H9 (cell line): Measurements from ENCODE around the gene YKT6. TPM values are rescaled to one million over a fixed set of nuclear protein-coding genes. Genes with fewer than 3 reads are reported as not detected.

ENCODE experiments used
- DNase-seq: peaks from one replicate; pipeline ENCODE4 v3.0.0-alpha.2; 2017
- H2AFZ ChIP-seq: one replicate; pipeline ENCODE4 v1.6.1; 2013; ENCODE audit warnings: mild to moderate bottlenecking, low read length, control low read depth, moderate library complexity
- H2AK5ac ChIP-seq: 2 replicates; pipeline ENCODE4 v1.6.1; 2013; ENCODE audit warnings: low read length, control low read depth, mixed read lengths; ENCODE audit not compliant: insufficient read length
- H2BK120ac ChIP-seq: one replicate; pipeline ENCODE4 v1.6.1; 2013; ENCODE audit warnings: low read depth, mild to moderate bottlenecking, low read length, control low read depth, inconsistent platforms; ENCODE audit not compliant: poor library complexity, severe bottlenecking
- H2BK12ac ChIP-seq: 2 replicates; pipeline ENCODE4 v1.6.1; 2013; ENCODE audit warnings: low read length, control low read depth, mixed read lengths, low read depth; ENCODE audit not compliant: insufficient read length
- H2BK15ac ChIP-seq: 2 replicates; pipeline ENCODE4 v1.6.1; 2013; ENCODE audit warnings: low read depth, low read length, control low read depth
- H2BK20ac ChIP-seq: one replicate; pipeline ENCODE4 v1.6.1; 2013; ENCODE audit warnings: low read depth, mild to moderate bottlenecking, low read length, control low read depth, inconsistent platforms; ENCODE audit not compliant: poor library complexity, severe bottlenecking
- H2BK5ac ChIP-seq: 2 replicates; pipeline ENCODE4 v1.6.1; 2013; ENCODE audit warnings: low read length, control low read depth, mixed read lengths; ENCODE audit not compliant: insufficient read length
- H3K14ac ChIP-seq: 2 replicates; pipeline ENCODE4 v1.6.1; 2013; ENCODE audit warnings: low read length, control low read depth; ENCODE audit not compliant: insufficient read depth
- H3K18ac ChIP-seq: 2 replicates; pipeline ENCODE4 v1.6.1; 2013; ENCODE audit warnings: low read depth, mild to moderate bottlenecking, mixed read lengths, low read length, control low read depth; ENCODE audit not compliant: insufficient read length
- H3K23ac ChIP-seq: 2 replicates; pipeline ENCODE4 v1.6.1; 2013; ENCODE audit warnings: low read length, control low read depth, mixed read lengths, low read depth; ENCODE audit not compliant: insufficient read length
- H3K23me2 ChIP-seq: 2 replicates; pipeline ENCODE4 v1.6.1; 2013; ENCODE audit warnings: low read depth, mild to moderate bottlenecking, mixed read lengths, low read length, control low read depth; ENCODE audit not compliant: insufficient read length, poor library complexity, severe bottlenecking
- H3K27ac ChIP-seq: 2 replicates; pipeline ENCODE4 v1.5.1; 2013; ENCODE audit warnings: low read length, control low read depth, mixed read lengths, low read depth; ENCODE audit not compliant: insufficient read length
- H3K27me3 ChIP-seq: 2 replicates; pipeline ENCODE4 v1.6.1; 2013; ENCODE audit warnings: low read length, control low read depth, inconsistent platforms; ENCODE audit not compliant: insufficient read depth
- H3K4ac ChIP-seq: 2 replicates; pipeline ENCODE4 v1.6.1; 2013; ENCODE audit warnings: low read depth, mild to moderate bottlenecking, control low read depth, inconsistent platforms, low read length, moderate library complexity
- H3K4me1 ChIP-seq: 2 replicates; pipeline ENCODE4 v1.6.1; 2013; ENCODE audit warnings: low read length, control low read depth, inconsistent platforms; ENCODE audit not compliant: insufficient read depth
- H3K4me2 ChIP-seq: 2 replicates; pipeline ENCODE4 v1.6.1; 2013; ENCODE audit warnings: low read length, control low read depth, mixed read lengths; ENCODE audit not compliant: insufficient read length, insufficient read depth
- H3K56ac ChIP-seq: 2 replicates; pipeline ENCODE4 v1.6.1; 2013; ENCODE audit warnings: low read depth, mild to moderate bottlenecking, mixed read lengths, low read length, control low read depth; ENCODE audit not compliant: insufficient read length
- H3K79me1 ChIP-seq: 2 replicates; pipeline ENCODE4 v1.6.1; 2013; ENCODE audit warnings: low read depth, mild to moderate bottlenecking, moderate library complexity, low read length, control low read depth, inconsistent platforms; ENCODE audit not compliant: insufficient read depth, poor library complexity, severe bottlenecking
- H3K79me2 ChIP-seq: 2 replicates; pipeline ENCODE4 v1.6.1; 2013; ENCODE audit warnings: low read length, control low read depth, inconsistent platforms; ENCODE audit not compliant: insufficient read depth
- H3K9ac ChIP-seq: 2 replicates; pipeline ENCODE4 v1.6.1; 2013; ENCODE audit warnings: low read length, control low read depth, mixed read lengths; ENCODE audit not compliant: insufficient read length; ENCODE audit errors: extremely low read depth
- H3K9me3 ChIP-seq: one replicate; pipeline ENCODE4 v1.6.1; 2013; ENCODE audit warnings: low read depth, low read length, inconsistent platforms; ENCODE audit not compliant: control insufficient read depth
- H3T11ph ChIP-seq: one replicate; pipeline ENCODE4 v1.6.1; 2013; ENCODE audit warnings: mild to moderate bottlenecking, low read length, control low read depth, inconsistent platforms
- H4K20me1 ChIP-seq: one replicate; pipeline ENCODE4 v1.6.1; 2013; ENCODE audit not compliant: control insufficient read depth, insufficient read length, insufficient read depth
- H4K5ac ChIP-seq: 2 replicates; pipeline ENCODE4 v1.6.1; 2013; ENCODE audit warnings: low read depth, mild to moderate bottlenecking, mixed read lengths, low read length, control low read depth; ENCODE audit not compliant: insufficient read length
- H4K8ac ChIP-seq: replicated peaks from 2 replicates; pipeline ENCODE4 v1.6.1; 2013; ENCODE audit warnings: low read length, control low read depth, mixed read lengths, low read depth; ENCODE audit not compliant: insufficient read length
- H4K91ac ChIP-seq: 2 replicates; pipeline ENCODE4 v1.6.1; 2013; ENCODE audit warnings: low read depth, mild to moderate bottlenecking, moderate library complexity, mixed read lengths, low read length, control low read depth; ENCODE audit not compliant: insufficient read length
- H3K27ac Mint-ChIP-seq, 3 experiments: 2 replicates in 2 of 3; 3 replicates in 1 of 3; pipeline ENCODE4 v1.8.0; 2020 to 2021; ENCODE audit warnings: mixed read lengths in 3 of 3, mild to moderate bottlenecking in 1 of 3, moderate library complexity in 1 of 3
- H3K27me3 Mint-ChIP-seq: 2 replicates; pipeline ENCODE4 v1.8.0; 2021; ENCODE audit warnings: low read depth, mild to moderate bottlenecking, moderate library complexity, mixed read lengths
- H3K36me3 Mint-ChIP-seq, 3 experiments: 2 replicates in 2 of 3; 3 replicates in 1 of 3; pipeline ENCODE4 v1.8.0; 2020 to 2021; ENCODE audit warnings: low read depth in 3 of 3, mixed read lengths in 3 of 3; ENCODE audit not compliant: insufficient read depth in 1 of 3
- H3K4me1 Mint-ChIP-seq, 2 experiments: 2 replicates each; pipeline ENCODE4 v1.8.0; 2020; ENCODE audit warnings: mixed read lengths in 2 of 2
- H3K4me3 Mint-ChIP-seq, 2 experiments: 2 replicates in 1 of 2; 3 replicates in 1 of 2; pipeline ENCODE4 v1.8.0; 2020 to 2021; ENCODE audit warnings: mild to moderate bottlenecking in 2 of 2, mixed read lengths in 2 of 2, moderate library complexity in 1 of 2
- H3K9me3 Mint-ChIP-seq, 2 experiments: 2 replicates in 1 of 2; 3 replicates in 1 of 2; pipeline ENCODE4 v1.8.0; 2020; ENCODE audit warnings: mild to moderate bottlenecking in 2 of 2, mixed read lengths in 2 of 2, moderate library complexity in 1 of 2
- WGBS: extraction: QIAGEN DNeasy Blood & Tissue Kit; methylation state at CpG from one replicate; pipeline ENCODE4 v1.1.7; 2013; ENCODE audit warnings: missing lambda C conversion rate, low lambda C conversion rate, mixed read lengths; ENCODE audit not compliant: insufficient read length; ENCODE audit errors: extremely low coverage; 5-methylcytosine and 5-hydroxymethylcytosine counted together
- total RNA-seq: library from RNA; stranded (reverse); gene quantifications from 2 replicates; pipeline ENCODE4 v1.2.1, GENCODE V29; 2021
- TF ChIP-seq, protein P1 (sequence below): fragments of 200-600 bp; sonication (generic); conservative IDR thresholded peaks from 3 replicates; pipeline ENCODE4 v1.8.0; 2021; ENCODE audit warnings: antibody characterized with exemption, mild to moderate bottlenecking

The YKT6 gene
- total RNA-seq, 1 experiment from 2014 or later, result 104 TPM

DNA sequence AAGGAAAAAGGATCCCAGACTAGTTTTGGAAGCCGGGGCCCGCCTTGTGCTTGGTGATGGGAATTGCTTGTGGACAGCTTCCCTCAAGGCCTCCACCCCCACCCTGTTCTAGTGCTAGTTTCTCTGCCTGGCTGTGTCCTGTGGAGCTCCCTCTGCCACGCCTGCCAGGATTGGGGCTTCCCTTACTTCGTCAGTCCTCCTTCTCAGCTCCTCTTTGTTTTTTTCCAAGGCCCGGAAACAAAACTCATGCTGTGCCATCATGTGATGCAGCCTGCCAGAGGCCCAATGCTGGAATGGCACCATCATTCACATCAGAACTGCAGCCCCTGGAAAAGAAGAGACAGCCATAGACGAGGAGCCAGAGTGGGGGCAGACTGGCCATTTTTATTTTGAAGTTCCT lies 11.2 kb downstream of the YKT6 start:
- Histone ChIP-seq H3K27me3 (no peaks in the 10 kb centered on the region), H2BK5ac (no peak overlapping the region), H3K4me2 (no peak overlapping the region), H2BK15ac (no peak overlapping the region), H2BK120ac (no peak overlapping the region), H4K8ac (no peak overlapping the region), H3K18ac (no peak overlapping the region), H3K4me1 (no peaks in the 10 kb centered on the region), H3K23ac (no peak overlapping the region), H2AK5ac (no peak overlapping the region), H3K79me1 (no peaks in the 10 kb centered on the region), H4K91ac (no peak overlapping the region), H2BK20ac (no peak overlapping the region), H3K56ac (no peak overlapping the region), H4K20me1 (no peaks in the 10 kb centered on the region), H2AFZ (no peak overlapping the region), H3K9me3 (no peaks in the 10 kb centered on the region), H3K27ac (no peak overlapping the region), H3K14ac (no peak overlapping the region), H3K9ac (no peak overlapping the region), H4K5ac (no peak overlapping the region), H3T11ph (no peak overlapping the region), H3K23me2 (no peaks in the 10 kb centered on the region), H2BK12ac (no peak overlapping the region), H3K4ac (no peak overlapping the region), H3K79me2 (no peaks in the 10 kb centered on the region)
- Mint-ChIP-seq H3K4me1 (peaks cover 16 to 33% of the 10 kb centered on the region in 2 experiments), H3K27ac (peak overlapping the region in 1 of 3 experiments; percentile 13; a peak in 1 of 7 replicates), H3K36me3 (peaks cover 29 to 54% (median 52%) of the 10 kb centered on the region in 3 experiments), H3K27me3 (no peaks in the 10 kb centered on the region), H3K4me3 (peak overlapping the region in 1 of 2 experiments; percentile 21; a peak in 1 of 5 replicates), H3K9me3 (no peaks in the 10 kb centered on the region)
- TF ChIP-seq, protein P1, sequence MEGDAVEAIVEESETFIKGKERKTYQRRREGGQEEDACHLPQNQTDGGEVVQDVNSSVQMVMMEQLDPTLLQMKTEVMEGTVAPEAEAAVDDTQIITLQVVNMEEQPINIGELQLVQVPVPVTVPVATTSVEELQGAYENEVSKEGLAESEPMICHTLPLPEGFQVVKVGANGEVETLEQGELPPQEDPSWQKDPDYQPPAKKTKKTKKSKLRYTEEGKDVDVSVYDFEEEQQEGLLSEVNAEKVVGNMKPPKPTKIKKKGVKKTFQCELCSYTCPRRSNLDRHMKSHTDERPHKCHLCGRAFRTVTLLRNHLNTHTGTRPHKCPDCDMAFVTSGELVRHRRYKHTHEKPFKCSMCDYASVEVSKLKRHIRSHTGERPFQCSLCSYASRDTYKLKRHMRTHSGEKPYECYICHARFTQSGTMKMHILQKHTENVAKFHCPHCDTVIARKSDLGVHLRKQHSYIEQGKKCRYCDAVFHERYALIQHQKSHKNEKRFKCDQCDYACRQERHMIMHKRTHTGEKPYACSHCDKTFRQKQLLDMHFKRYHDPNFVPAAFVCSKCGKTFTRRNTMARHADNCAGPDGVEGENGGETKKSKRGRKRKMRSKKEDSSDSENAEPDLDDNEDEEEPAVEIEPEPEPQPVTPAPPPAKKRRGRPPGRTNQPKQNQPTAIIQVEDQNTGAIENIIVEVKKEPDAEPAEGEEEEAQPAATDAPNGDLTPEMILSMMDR, result no peak
- no CpG with 5 or more reads among the region's 6 CpGs for WGBS
- no peak for DNase-seq
